NB4 (cell line): ENCODE measurements around the gene LIFR.

Experiments used
- CTCF ChIP-seq: IDR thresholded peaks from one replicate; pipeline ENCODE4 v1.5.1; 2012; ENCODE audit warnings: low read depth, low read length
- MYC ChIP-seq: IDR thresholded peaks from 2 replicates; pipeline ENCODE4 v1.6.1; 2011; ENCODE audit warnings: low read depth, low read length
- POLR2A ChIP-seq: IDR thresholded peaks from 2 replicates; pipeline ENCODE4 v1.6.1; 2011; ENCODE audit warnings: mild to moderate bottlenecking; ENCODE audit not compliant: insufficient read length; ENCODE audit errors: extremely low read depth

GRCh38 chr5:38555354-38556087 lies 925 bp downstream of the LIFR start:
- TF ChIP-seq CTCF = no peak
- TF ChIP-seq MYC = no peak
- TF ChIP-seq POLR2A = no peak
